NK-92 (cell line): Measurements from ENCODE around the gene SEL1L3.
A peak's percentile ranks its signal among the peaks of the same experiment; 100 is the strongest.
"Not testable (repeated sequence)": the region's sequence is repeated elsewhere in the genome, so short reads cannot be mapped to it uniquely, and the experiment has no call there.

Source experiments
- DNase-seq: peaks from one replicate; lab custom pipeline; 2025; ENCODE audit not compliant: unreplicated experiment; lab: John Stamatoyannopoulos, UW

SEL1L3 gene

DNA sequence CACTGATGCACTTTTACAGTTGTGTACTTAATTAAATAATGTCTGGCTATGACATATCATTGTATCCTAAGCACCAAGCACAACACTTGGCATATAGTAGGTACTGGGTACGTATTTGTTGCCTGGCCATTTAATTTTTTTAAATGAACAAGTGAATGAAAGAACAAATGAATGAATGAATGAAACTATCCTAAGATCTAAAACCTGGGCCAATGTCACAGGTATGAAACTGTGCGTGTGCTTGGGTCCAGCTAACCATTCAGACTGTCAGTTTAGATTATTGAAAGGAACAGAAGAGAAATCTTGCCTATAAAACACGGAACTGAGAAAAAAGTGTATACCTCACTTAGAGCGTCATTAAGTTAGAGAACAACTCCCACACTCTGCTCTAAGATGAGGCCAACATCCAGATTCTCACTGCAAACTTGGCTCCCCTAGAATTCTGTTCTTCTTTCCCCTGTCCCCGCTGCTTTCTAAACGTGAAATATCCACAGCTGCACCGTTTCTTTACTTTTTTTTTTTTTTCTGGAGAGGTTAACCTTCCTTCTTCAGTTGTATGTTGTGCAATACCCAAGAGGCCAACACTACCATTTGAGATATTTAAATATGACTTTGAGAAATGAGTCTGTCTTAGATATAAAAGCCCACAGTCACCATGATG lies 17.3 kb upstream of the SEL1L3 start:
- DNase-seq, result no peak

DNA sequence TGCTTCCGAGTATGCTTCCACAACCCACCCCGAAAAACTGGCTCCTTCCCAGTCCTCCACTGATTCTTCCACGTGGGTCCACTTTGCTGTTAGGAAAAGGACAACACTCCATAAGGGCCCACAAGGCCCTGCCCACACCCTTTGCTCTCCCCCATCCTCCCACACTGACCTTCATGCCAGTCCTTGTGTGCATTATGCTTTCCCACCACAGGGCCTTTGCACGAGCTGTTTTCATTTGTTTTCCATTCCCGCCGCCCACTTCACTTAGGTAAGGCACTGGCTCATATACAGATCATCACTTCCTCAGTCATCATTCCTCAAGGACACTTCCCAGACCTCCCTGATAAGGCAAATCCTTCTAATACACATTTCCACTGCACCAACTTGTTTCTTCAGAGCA lies 16.8 kb upstream of the SEL1L3 start:
- DNase-seq, result no peak

DNA sequence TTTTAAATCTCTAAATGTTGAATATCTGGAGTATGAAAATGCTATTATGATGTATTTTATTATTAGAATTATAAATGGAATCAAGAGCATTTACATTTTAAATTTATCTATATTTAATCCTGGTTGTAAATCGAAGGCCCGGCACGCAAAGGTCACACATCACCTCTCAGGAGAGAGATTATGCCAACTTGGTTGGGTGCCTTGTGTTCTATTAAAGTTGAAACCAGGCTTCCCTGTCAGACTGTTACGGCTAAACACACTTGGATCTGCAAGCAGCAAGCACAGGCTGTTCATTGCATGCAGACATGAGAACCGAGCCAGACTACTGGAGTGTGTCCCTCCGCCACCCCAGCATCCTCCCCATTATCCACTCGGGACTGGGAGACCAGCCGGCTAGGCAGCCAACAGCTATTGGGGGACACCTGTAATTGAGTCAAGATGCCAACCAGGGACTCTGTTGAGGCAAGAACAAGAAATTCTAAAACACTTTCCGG lies 16.4 kb upstream of the SEL1L3 start:
- no peak for DNase-seq

DNA sequence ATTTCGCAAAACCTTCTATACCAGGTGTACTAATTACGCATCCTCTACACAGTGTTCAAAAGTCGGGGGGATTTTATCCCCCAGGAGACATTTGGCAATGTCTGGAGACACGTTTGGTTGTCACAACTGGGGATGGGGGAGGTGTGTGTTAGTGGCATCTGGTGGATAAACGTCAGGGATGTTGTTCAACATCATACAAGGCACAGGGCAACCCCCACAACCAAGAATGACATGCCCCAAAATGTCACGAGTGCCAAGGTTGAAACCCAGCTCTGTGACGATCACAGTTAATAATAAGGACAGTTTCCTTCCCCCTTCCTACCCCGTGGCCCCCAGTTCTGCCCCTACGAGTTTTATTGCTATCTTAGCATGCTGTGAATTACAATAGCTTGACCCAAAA lies 15.9 kb upstream of the SEL1L3 start:
- no peak for DNase-seq

DNA sequence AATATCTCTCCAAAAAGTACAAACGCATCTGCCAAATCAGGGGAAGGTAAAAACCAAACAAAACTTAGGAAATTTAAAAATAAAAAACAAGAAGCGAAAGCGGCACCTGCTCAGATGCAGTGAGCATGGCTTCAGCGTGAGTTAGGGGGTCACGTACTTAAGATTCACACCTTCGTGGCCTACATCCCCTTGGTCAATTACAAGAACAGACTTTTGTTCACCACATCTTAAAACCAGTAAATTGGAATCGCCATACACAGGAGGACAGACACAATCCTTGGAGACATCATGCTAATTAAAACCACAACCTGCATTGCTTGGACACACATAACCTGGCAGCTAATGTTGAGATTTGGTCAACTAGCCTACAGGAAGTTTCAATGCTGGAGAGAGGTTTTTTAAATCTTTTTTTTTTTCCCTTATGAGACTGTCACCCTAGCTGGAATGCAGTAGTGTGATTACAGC lies 12.5 kb upstream of the SEL1L3 start:
- DNase-seq, result no peak

DNA sequence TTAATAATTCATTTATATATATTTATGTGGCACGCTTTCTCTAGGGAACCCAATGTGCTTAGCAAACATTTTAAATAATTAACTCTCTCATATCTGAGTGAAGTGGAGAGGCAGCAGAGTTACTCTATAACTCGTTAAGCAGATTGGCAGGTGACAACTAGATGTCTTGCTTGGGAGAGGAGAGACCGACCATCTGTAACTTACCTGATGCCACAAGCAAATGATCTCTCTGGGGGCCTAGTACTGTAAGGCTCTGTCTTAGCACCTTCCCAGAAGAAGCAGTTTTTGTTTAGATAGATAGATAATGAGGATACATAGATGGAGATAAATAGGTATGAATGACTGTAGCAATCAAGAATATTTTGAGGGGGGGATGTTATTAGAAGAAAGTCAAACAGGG lies 11.9 kb upstream of the SEL1L3 start:
- no peak for DNase-seq

DNA sequence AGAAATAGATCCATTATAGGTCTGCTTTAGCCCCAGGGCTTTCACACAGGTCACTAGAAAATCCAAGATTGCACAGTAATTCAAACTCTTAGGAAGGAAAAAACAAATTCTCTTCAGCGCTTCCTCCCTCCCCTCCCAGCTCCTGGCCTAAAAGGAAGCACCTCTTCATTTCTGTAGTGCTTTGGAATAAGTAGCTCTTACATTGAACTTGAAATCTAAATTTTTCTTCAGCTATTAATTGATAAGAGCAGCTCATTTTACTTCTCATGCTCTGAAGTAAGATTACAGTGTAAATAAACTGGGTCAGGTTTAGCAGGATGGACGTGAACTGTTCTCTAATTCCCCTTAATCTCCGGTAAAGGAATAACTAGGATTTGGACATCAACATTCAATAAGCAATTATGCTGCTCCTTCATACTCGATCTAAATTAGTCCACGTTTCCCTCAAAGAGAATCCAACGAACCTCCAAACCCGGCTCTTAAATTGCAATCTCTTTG lies 10.9 kb upstream of the SEL1L3 start:
- DNase-seq, result no peak

DNA sequence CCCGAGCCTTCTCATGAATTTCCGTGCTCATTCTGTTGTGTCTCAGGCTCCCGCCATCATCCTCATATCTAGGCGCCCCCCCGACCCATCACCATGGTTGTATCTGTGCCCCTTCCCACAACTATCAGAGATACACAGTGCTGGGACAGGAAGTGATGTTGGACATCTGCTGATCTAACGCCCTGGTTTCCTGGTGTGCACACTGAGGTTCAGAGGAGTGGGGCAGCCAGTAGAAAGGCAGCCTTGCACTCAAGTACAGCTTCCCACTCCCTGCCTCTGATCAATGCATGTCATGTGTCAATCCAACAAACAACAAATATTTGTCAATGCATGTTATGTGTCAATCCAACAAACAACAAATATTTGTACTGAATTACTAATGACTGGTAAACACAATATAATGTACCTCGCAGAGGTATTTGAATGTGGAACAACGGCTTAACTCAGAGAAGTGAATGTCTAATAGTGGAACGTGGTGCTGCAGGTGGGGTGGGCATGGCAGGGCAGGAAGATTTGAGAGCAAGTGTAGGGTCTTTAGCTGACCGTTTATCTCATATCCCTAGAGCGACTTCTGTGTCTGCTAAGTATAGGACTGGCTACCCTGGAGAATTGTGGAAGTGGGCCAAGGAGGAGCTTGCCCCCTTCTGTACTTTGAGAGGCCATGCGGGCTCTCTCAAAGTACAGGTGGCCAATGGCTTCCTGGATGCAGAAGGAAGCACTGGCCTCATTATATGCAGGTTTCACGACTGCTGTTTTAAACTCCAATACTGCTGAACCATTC lies 10.3 kb upstream of the SEL1L3 start:
- no peak for DNase-seq

DNA sequence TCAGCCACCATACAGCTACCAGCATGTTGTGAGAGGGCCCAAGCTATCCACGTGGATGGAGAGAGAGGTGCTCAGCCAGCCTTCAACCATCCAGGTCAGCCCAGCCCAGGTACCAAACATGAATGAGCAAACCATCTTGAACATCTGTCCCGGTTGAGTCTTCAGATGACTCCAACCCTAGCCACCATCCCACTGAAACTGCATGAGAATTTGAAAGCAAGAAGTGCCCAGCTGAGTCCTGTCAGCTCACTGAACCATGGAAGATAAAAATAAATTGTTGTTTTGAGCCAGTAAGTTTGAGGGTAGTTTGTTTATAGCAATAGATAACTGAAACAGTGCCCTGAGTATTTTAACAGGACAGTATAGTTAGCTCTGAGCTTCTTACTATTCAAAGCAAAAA lies 7.3 kb upstream of the SEL1L3 start:
- DNase-seq, result no peak

DNA sequence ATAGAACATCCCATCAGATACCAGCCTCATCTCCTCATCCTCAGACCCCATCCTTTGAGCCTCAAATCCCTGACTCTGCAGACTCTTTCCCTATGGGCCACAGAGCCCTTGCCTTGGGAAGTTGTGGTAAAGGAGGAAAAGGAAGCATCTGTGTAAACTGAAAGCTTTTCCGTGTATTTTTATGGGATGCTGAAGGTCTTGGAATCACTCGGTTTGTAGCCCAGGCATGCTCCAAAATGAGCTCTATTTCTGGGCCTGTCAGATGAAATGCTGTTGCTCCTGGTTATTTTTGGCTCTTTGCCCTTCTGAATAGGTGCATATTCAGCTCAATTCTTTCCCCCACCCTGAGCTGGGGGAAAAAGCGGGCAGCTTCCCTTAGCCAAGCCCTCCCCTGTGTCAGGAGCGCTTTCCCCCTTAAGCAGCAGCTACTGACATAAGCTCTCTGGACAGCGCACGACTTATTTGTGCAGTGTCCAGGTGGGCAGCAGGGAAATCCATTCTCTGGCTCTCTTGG lies 5.0 kb upstream of the SEL1L3 start:
- no peak for DNase-seq

DNA sequence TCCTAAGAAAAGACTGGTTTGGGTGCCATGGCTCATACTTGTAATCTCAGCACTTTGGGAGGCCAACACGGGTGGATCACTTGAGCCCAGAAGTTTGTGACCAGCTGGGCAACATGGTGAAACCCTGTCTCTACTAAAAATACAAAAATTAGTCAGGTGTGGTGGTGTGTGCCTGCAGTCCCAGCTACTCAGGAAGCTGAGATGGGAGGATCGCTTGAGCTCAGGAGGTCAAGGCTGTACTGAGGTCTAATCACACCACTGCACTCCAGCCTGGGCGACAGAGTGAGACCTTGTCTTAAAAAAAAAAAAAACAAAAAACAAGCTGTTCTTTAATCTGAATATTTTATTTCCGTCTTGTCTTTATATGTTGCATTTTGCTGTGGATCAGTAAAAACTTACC lies 3.6 kb upstream of the SEL1L3 start:
- not testable (repeated sequence) for DNase-seq

DNA sequence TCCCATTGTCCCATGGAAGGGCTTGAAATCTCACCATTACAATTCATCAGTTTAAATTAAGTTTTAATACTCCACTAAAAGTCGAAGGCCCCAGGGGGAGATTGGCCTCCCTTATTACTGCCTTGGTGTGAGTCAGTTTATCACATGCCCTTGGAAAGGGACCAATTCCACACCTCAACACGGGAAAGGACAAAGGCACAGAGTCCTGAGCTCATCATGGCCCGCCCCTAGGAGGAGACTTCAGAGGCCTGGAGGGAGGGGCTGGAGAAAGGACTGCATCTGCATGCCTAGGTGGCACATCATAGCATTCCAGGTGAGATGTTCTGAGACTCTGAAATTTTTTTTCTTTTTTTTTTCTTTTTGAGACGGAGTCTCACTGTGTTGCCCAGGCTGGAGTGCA lies 2.8 kb upstream of the SEL1L3 start:
- no peak for DNase-seq

DNA sequence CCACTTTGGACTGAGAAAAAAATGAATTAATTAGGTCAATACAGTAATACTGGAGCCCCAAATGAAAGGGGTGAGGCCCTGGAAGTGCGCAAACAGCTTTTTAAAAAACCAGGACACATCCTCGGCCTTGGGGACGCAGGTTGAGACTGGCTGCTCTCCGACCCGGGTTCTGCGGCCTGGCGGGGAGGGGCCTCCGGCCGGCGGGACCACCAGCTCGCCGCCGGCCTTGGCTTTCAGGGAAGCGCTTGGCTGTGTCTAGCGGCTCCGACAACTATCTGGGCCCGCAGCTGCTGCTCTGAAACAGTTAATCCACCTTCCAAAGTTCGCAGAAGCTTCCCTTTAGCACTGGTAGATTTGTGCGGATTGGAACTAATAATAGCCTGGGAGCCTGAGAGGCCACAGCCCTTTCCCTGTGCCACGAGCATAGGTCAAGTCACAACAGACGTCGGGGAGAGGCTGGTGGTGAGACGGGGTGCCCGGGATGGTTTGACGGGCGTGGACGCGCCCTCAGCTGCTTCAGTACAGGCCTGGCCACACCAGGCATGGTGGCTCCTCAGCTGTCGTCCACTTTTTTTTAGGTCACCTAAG lies 1.1 kb upstream of the SEL1L3 start:
- no peak for DNase-seq

DNA sequence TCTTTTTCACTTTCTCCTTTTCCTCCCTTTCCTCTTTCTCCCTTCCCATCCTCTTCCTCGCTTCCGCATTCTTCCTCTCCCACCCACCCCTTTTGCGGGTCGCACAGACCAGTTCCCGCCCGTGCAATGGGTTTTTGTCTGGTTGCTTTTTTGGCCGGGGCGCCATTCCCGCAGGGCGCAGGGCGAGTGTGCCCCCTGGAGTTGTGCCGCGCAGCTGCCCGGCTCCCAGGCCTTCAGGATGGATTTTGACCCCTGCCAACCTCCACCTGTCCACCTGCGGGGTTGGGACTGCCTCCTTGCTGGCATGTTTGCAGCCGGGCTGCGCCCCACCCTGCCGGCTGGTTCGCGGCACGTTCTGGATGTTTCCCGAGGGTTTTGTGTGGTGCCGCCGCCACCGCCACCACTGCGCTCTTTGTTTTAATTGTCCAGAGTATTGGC lies 578 bp upstream of the SEL1L3 start:
- no peak for DNase-seq

DNA sequence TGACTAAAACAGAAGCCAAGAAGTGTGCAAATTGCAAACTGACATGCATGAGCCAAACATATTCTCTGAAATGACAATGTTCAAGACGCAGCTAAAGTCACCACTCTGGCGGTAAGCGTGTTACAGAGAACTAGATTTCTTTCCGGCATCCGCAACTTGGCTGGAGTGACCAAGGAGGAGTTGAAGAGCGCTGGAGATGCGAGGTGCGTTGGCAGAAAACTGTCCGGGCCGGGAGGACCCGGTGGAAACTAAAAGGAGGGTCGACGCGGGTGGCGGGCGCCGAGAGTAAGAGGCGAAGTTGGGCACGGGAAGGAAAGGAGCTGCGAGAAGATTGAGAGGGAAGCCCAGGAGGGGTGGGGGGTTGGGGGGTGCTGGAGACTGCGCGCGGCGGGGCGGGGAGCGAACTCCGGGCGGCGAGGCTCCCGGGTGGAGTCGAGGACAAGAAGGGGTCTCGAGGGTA lies 807 bp downstream of the SEL1L3 start:
- no peak for DNase-seq

DNA sequence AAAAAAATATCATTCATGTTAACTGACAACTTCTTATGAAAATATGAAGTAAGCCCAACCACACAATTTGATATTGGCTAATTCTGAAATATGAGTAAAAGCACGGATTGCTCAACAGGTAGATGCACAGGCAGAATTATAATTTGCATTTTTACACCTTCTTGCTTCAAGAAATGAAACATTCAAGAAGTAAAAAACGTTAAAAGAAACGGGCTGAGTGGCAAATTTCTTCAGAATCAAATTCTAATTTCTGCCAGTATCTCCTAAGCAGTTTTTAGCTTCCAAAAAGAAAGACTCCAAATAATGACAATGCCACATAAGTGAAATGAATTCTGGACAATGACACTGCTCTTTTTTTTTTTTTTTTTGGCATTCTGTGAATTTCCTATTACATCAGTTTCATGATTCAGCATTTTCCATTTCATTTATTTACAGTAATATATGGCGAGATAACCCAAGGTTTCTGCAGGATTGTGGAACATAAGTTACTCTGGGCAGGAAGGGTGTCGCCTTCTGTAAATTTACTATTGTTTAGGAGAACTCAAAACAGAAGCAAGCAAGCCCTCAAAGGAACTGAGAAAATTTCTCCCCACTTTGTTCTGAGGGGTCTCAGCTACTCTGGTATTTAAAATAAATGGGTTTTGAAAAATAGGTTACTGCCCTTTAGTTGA lies 1.4 kb downstream of the SEL1L3 start:
- no peak for DNase-seq

DNA sequence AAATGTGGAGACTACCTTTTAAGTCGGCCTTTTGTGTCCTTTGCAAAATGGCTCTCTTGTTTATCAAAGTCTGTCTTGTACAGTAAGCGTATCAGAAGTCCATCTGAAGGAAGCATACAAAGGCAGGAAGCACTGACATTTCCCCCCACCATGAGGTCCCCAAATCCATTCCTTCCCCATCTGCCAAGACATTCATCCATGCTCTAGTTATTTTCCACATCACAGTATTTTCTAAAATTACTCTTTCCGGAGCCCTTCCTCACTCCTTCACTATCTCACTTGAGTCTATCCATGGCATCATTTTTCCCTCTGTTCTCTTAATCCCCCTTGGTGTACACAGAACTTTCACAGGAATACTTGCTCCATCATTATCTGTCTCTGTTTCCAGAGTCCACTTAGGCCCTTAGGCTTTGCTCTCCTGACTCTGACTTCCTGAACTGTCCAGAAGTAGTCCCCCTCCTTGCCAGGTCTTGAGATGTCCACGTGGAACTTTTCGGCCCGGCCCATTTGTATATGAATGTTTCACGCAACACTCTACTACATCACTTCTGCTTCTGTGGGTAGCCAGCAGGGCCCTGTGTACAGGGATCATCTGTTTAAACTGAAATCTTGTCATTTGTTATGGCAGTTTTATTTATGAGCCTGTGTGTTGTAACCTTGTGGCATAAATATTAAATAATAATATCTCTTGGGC lies 2.1 kb downstream of the SEL1L3 start:
- DNase-seq, result no peak

DNA sequence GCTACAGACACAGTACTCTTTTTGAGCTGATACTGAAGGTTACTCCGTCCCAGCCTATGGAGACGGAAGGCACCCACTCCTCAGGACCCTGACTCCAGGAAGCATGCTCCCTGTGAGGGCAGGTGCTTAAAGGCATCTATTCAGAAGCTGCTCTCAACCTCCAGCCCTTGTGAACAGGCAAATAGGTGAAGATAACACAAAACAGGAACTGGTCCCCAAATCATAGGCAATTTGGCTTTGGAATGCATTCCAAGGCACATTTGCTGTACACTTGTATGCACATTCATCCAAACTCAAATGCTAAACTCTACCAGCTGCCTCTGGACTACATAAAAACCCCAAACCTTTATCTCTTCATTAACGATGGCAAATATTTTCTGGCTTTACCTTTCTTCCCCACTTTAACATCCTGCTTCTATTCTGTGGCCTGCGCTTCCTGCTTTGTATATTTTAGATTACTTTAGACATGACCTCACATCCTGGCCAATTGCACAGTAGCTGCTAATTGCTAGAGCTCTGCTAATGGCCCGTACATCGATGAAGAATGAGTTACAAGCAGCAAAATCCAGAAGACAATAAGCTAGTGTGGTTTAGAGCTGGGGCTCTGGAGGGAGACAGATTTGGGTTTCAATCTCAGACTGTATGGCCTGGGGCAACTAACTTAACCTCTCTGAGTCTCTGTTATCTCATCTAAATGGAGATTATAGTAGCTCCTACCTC lies 3.2 kb downstream of the SEL1L3 start:
- DNase-seq, result peak; percentile 2

DNA sequence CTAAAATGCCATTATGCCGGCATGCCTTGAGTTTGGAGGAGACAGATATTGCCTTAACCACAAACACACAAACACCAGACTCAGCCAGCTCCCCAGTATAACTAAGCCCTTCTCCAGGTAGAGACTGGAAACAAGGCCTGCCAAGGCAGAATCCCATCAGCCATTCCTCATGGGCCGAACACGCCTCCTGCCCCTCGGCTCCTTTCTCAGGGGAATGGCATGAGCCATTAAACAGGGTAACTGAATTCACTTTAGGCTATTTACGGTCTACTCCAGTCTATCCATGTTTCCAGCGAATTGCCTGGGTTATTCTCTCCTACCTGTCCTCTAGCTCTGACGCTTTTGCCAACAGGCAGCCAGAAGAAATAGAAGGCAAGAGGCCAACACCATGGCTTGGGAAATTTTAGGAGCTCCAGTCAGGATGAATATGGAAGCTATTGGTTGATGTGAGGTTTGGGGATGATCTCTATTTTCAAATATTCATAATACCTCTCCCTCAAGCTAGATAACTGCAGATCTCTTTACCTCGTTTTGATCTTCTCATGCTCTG lies 4.9 kb downstream of the SEL1L3 start:
- no peak for DNase-seq
